Central memory CD4-positive, alpha-beta T cell (primary cell): ENCODE results near the gene CISD1.
"Not testable (repeated sequence)": the region's sequence is repeated elsewhere in the genome, so short reads cannot be mapped to it uniquely, and the experiment has no call there.

Experiments
- DNase-seq: peaks from one replicate; pipeline ENCODE4 v3.0.0; 2022
- total RNA-seq, 3 experiments: gene quantifications; one replicate each; lab custom pipeline; 2026; lab: John Stamatoyannopoulos, UW

CISD1 gene
- 4.6 to 41.3 (median 18.3) reads per million in 3 experiments for total RNA-seq

GRCh38 chr10:58268946-58269781, at the start of gene CISD1:
TSS of gene CISD1 (plus strand) at chr10:58269162. CDS start at chr10:58269274, 112 bp downstream.
- DNase-seq, result peak; percentile 97

DNA sequence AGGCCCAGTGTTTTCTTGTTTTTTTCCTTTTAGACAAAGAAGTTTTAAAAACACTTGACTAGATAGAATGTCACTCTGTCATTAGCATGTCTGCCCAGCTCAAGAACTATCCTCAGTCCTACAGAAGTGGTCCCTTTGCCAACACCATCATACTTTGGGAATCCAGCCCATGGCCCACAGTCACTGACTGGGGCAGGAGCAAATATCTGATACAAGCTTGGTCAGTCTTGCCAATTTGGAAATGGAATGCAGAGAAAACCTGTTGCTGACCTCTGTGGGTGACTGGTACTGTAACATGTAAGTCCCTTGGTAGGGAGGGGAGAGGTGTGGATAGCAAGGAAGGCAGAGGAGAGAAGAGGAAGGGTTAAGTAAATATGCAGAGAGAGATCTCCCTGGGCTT, 49.1 kb upstream of the CISD1 start:
- no peak for DNase-seq

- DNase-seq, result no peak
Observed at GRCh38 chr10:58220769-58221451, 48.1 kb upstream of the CISD1 start.

GRCh38 chr10:58225654-58226053, 43.3 kb upstream of the CISD1 start:
- DNase-seq, result no peak

GRCh38 chr10:58229856-58230255, 39.1 kb upstream of the CISD1 start:
- not testable (repeated sequence) for DNase-seq

- DNase-seq, result no peak
Observed at GRCh38 chr10:58237014-58237834, 31.7 kb upstream of the CISD1 start.

DNA sequence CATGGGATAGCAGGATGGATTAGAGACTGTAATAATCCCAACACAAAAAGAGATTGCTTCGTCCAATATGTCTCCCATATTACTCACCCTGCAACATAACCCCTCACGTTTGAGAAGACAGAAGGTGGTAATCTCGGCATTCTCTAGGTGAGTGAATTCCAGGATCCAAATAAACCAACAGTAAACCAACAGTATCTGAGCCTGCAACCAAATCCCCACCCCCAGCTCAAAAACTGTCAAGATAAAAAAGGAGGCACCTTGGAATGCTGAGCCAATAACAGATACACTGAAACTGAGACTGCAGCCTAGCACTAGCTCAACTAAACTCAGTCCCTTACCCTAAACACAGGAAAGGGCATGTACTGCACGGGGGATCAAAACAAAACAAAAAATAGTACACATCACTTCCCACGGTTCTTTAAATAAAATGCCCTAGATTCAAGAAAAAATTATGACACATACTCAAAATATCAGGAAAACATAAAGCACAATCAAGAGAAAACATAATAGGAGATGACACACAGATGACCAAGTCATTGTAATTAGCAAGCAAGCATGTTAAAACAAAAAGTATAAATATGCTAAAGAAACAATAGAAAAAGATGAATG, 29.3 kb upstream of the CISD1 start:
- DNase-seq, result no peak

DNA sequence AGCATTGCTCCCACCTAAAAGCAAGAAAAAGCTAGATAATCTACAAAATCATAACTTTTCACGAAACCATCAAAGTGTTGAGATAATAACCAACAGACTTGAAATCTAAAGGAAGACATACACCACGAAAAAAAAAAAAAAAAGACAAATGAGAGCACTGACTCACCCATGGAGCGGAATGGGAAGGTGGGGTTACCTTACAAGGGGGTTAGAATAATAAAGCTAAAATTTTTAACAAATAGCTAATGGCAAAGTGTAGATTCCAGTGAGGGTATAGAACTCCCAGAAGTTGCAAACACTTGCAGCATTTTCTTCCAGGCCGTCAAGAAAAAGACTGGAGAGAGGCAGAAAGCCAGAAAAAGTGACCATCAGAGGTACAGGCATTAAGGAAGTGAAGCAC, 28.4 kb upstream of the CISD1 start:
- no peak for DNase-seq

DNA sequence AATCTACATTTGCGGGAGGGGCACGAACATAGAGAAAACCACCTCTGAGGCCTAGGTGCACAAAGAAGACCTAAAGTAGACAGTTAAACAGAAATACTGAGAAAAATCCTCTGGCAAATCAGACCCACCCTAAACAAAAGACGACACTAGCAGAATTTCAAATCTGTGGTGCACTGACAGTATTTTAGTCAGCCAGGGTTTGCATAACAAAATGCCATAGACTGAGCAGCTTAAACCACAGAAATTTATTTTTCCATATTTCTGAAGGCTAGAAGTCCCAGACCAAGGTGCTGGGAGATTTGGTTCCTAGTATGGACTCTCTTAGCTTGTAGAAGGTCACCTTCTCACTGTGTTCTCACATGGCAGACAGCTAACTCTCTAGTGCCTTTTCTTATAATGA, 27.6 kb upstream of the CISD1 start:
- DNase-seq, result no peak

GRCh38 chr10:58243269-58243668, 25.7 kb upstream of the CISD1 start:
- DNase-seq, result no peak

DNA sequence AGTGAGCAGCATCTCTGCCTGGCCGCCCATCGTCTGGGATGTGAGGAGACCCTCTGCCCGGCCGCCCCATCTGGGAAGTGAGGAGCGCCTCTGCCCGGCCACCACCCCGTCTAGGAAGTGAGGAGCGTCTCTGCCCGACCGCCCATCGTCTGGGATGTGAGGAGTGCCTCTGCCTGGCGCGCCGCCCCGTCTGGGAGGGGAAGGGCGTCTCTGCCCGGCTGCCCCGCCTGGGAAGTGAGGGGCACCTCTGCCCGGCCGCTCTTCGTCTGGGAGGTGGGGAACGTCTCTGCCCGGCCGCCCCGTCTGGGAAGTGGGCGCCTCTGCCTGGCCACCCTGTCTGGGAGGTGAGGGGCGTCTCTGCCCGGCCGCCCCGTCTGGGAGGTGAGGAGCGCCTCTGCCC, 25.2 kb upstream of the CISD1 start:
- not testable (repeated sequence) for DNase-seq

- not testable (repeated sequence) for DNase-seq
Observed at GRCh38 chr10:58244242-58244641, 24.7 kb upstream of the CISD1 start.

DNA sequence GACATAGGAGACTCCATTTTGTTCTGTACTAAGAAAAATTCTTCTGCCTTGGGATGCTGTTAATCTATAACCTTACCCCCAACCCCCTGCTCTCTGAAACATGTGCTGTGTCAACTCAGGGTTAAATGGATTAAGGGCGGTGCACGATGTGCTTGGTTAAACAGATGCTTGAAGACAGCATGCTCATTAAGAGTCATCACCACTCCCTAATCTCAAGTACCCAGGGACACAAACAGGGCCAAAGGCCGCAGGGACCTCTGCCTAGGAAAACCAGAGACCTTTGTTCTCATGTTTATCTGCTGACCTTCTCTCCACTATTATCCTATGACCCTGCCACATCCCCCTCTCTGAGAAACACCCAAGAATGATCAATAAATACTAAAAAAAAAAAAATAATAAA, 24.3 kb upstream of the CISD1 start:
- DNase-seq, result not testable (repeated sequence)

GRCh38 chr10:58253184-58253583, 15.8 kb upstream of the CISD1 start:
- DNase-seq, result no peak

- no peak for DNase-seq
Observed at GRCh38 chr10:58254644-58255043, 14.3 kb upstream of the CISD1 start.

DNA sequence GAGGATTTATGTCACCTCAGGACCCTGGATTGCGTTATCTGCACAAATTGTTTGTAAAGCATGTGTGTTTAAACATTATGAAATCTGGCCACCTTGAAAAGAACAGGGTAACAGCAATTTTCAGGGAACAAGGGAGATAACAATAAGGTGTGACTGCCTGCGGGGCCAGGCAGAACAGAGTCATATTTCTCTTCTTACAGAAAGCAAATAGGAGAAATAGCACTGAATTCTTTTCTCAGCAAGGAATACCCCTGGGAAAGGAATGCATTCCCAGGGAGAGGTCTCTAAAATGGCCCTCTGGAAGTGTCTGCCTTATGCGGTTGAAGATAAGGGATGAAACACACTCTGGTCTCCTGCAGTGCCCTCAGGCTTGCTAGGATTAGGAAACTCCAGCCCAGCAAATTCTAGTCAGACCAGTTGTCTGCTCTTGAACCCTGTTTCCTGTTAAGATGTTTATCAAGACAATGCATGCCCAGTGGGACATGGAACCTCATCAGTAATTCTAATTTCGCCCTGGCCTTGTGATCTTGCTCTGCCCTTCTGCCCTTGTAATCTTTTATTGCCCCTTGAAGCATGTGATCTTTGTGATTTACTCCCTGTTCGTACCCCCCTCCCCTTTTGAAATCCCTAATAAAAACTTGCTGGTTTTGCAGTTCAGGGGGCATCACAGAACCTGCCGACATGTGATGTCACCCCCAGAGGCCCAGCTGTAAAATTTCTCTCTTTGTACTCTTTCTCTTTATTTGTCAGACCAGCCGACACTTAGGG, 12.8 kb upstream of the CISD1 start:
- not testable (repeated sequence) for DNase-seq

DNA sequence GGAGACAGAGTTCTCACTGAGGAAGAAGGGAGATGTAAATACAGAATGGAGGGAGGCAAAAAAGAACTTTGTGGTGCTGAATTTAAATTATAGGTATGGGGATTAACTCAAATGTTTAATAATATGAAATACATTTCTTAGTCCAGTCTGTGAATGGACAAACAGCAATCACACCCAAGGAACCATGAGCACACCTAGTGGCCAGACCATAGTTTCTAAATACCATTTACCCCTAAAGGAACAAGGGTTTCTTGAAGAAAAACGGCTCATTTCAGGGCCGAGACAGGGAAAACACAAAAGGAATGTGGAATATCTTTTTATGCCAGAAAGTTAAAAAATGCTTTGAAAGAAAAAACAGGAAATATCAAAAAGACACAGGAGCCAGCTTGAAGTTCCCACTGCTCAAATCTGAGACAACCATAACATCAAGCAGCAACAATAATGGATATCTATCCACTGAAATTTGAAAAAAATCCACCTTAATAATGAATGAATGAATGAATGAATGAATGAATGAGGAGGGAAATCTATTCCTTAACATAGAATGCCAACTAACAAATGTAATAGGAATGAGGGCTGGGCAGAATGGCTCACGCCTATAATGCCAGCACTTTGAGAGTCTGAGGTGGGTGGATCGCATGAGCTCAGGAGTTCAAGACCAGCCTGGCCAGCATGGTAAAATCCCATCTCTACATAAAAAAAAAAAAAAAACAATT, 9.8 kb upstream of the CISD1 start:
- DNase-seq, result no peak

DNA sequence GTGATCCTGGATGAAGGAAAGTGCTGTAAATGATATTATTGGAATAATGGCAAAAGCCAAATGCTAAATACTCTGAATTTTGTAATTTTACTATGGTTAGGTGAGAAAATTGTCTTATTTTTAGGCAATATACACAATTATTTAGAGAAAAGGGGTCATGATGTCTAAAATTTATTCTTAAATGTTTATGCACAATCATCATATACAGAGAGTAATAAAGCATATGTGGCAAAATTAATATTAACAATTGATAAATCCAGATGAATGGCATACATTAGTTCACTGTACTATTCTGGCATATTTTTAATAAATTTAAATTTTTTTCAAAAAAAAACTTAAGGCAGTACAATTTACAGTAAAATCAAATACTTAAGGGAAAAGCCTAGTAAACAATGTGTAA, 8.6 kb upstream of the CISD1 start:
- DNase-seq, result no peak

- DNase-seq, result no peak
Observed at GRCh38 chr10:58262766-58263165, 6.2 kb upstream of the CISD1 start.

DNA sequence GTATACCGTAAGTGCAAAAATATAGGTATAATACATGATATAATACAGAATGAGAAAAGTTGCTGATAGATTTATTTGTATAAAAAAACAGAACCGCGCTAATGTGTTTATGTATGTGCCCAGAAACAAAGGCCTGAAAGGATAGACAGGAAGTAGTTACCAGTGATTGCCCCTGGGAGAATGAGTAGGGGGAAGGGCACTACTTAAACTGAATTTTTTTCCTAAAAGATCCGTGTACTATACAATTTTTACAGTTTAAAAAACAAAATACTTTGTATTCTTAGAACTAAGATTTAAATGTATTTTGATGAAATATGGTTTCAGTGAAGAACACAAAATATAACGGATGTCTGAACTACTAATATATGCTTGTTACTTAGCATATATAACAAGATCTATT, 4.2 kb upstream of the CISD1 start:
- DNase-seq, result no peak

DNA sequence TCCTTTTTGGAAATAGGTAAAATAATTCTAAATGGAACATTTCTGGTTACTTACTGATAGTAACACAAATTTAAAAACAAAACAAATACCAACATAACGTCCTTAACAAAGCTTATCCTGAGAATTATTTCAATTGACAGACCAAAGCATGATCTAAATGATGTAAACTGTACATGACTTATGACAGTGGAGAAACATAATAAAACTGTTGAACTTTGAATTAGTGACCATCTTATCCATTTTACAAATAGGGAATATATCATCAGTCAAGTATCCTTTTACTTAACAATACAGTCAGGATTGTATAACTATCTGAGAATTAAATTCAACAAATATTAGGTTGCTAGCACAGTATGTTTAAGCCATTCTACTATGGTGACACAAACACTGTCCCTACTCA, 3.7 kb upstream of the CISD1 start:
- DNase-seq, result no peak
